Measurements from ENCODE around the gene KMT2D.

KMT2D gene

DNA sequence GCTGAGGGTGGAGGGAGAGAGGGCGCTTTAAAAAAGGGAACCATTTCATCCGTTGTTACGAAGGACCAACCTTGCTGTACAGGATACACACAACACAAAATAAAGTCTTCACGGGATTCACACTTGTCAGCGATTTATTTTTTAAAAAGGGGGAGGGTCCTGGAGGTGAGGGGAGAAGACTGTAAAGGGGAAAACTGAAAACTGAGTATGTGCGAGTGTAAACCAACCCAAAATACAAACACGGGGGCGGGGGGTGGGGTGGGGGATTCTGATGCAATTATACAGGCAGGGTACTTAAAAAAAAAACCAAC is 41.5 kb downstream of the KMT2D start:
- Histone ChIP-seq H3K36me3 (ENCODE audit: control insufficient read depth in 2 of 2, insufficient read depth in 2 of 2, low read length in 2 of 2) (peaks cover 20 to 24% of the 10 kb centered on the region in 2 donors), H3K9me3 (ENCODE audit: control insufficient read depth in 2 of 2, low read length in 2 of 2) (no peaks in the 10 kb centered on the region), H3K4me1 (ENCODE audit: control insufficient read depth in 2 of 2, insufficient read depth in 2 of 2, low read length in 2 of 2) (peaks cover 9 to 16% of the 10 kb centered on the region in 2 donors), H3K27me3 (ENCODE audit: control insufficient read depth in 2 of 2, insufficient read depth in 2 of 2, low read length in 2 of 2) (no peaks in the 10 kb centered on the region), H3K4me3 (ENCODE audit: low read length in 2 of 2) (peak overlapping the region; percentile 89 to 92), H3K9ac (ENCODE audit: low read depth in 1 of 2, low read length in 2 of 2) (peak overlapping the region; percentile 89 to 97), H3K27ac (ENCODE audit: low read depth in 2 of 2, low read length in 2 of 2) (peak overlapping the region; percentile 95 to 96)

DNA sequence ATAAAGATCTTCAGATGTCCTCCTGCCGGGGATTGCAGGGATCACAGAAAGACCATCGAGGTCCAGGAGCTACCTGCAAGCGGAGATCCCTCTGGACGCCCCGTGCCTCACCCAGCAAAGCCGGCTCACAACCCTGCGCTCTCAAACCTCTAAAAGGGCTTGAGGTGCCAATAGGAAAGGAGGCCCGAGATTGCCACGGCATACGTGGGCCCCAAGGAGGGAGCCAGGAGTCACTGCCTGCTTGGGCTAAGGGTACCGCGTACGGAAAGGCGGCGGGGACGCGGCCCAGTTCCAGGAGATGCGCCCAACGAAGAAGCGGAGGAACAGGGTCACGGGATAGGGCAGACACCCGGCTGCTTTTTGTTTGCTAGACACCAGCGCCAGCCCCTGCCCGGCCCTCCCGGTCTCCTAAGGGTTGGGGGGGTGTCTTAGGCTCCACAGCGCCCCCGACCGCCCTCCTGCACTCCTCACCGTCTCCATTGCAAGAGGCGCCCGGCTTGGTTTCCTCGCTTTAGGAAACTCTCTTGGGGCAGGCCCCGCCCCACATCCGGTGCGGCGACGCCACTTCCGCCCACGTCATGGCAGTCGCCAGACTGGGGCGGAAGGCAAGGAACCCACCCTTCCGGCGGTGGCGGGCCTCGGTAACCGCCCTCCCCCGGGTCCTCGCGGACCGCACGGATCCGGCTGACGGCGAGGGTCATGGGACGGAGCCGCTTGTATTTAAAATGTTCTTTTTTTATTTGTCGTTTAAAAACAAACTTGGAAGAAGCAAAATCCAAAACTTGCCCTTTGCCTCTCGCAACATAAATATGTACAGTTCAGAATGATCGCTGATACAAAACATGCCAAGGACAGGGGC is 42.1 kb downstream of the KMT2D start, which contains the start of gene PRKAG1:
Gene PRKAG1 (minus strand): TSS at position 516 of the 859 bp plus-strand sequence. CDS start 36 bp downstream, at position 480.
- Histone ChIP-seq H3K4me1 (ENCODE audit: control insufficient read depth in 2 of 2, insufficient read depth in 2 of 2, low read length in 2 of 2) (peaks cover 9 to 16% of the 10 kb centered on the region in 2 donors), H3K36me3 (ENCODE audit: control insufficient read depth in 2 of 2, insufficient read depth in 2 of 2, low read length in 2 of 2) (peaks cover 17 to 18% of the 10 kb centered on the region in 2 donors), H3K27me3 (ENCODE audit: control insufficient read depth in 2 of 2, insufficient read depth in 2 of 2, low read length in 2 of 2) (no peaks in the 10 kb centered on the region), H3K27ac (ENCODE audit: low read depth in 2 of 2, low read length in 2 of 2) (peak within 1 kb of the TSS; percentile 95 to 96), H3K4me3 (ENCODE audit: low read length in 2 of 2) (peak within 1 kb of the TSS; percentile 89 to 92), H3K9ac (ENCODE audit: low read depth in 1 of 2, low read length in 2 of 2) (peak within 1 kb of the TSS; percentile 97), H3K9me3 (ENCODE audit: control insufficient read depth in 2 of 2, low read length in 2 of 2) (no peaks in the 10 kb centered on the region)

DNA sequence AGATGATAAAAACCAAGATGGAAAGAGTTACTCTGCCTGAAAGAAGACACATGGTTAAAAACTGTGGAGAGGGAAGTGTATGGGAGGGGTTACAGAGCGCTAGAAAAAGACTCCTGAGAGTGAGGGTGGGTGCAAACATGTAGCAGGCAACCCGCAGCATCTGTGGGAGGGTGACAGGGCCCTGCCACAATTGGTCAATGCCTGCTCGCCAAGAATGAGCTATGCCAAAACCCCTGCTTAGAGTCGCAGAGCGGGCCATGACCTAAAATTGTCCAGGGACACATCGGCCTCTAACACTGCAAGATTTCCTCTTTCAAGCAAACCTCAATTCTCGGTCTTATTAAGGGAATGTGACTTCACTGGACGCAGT is 42.7 kb downstream of the KMT2D start:
- H3K9ac ChIP-seq (ENCODE audit: low read depth in 1 of 2, low read length in 2 of 2) = peak overlapping the region; percentile 97
- peaks cover 14 to 17% of the 10 kb centered on the region in 2 donors for H3K36me3 ChIP-seq (ENCODE audit: control insufficient read depth in 2 of 2, insufficient read depth in 2 of 2, low read length in 2 of 2)
- H3K9me3 ChIP-seq (ENCODE audit: control insufficient read depth in 2 of 2, low read length in 2 of 2) = no peaks in the 10 kb centered on the region
- H3K27ac ChIP-seq (ENCODE audit: low read depth in 2 of 2, low read length in 2 of 2) = peak overlapping the region; percentile 95 to 96
- H3K4me3 ChIP-seq (ENCODE audit: low read length in 2 of 2) = peak overlapping the region; percentile 89 to 92
- peaks cover 9 to 16% of the 10 kb centered on the region in 2 donors for H3K4me1 ChIP-seq (ENCODE audit: control insufficient read depth in 2 of 2, insufficient read depth in 2 of 2, low read length in 2 of 2)
- H3K27me3 ChIP-seq (ENCODE audit: control insufficient read depth in 2 of 2, insufficient read depth in 2 of 2, low read length in 2 of 2) = no peaks in the 10 kb centered on the region

DNA sequence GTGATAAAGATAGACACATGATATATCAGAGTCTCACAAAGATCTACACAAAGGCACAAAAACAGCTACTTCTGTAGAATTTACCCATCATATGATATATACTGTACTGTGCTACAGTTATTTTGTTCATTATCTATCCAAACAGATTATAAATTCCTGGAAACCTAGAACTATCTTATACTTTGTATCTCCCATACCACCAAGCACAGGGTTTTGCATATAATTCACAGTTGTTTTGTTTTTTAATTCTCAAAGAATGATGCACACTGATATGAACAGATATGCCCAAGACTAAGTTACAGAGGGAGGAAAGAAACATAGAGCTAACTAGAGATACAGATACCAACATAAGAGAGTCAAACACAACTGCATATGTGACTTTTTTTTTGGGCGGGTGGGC is 45.4 kb downstream of the KMT2D start:
- peaks cover 9 to 16% of the 10 kb centered on the region in 2 donors for H3K4me1 ChIP-seq (ENCODE audit: control insufficient read depth in 2 of 2, insufficient read depth in 2 of 2, low read length in 2 of 2)
- H3K4me3 ChIP-seq (ENCODE audit: low read length in 2 of 2) = no peak overlapping the region
- H3K36me3 ChIP-seq (ENCODE audit: control insufficient read depth in 2 of 2, insufficient read depth in 2 of 2, low read length in 2 of 2) = peaks cover 8 to 21% of the 10 kb centered on the region in 2 donors
- H3K27ac ChIP-seq (ENCODE audit: low read depth in 2 of 2, low read length in 2 of 2) = no peak overlapping the region
- H3K27me3 ChIP-seq (ENCODE audit: control insufficient read depth in 2 of 2, insufficient read depth in 2 of 2, low read length in 2 of 2) = no peaks in the 10 kb centered on the region
- no peak overlapping the region for H3K9ac ChIP-seq (ENCODE audit: low read depth in 1 of 2, low read length in 2 of 2)
- H3K9me3 ChIP-seq (ENCODE audit: control insufficient read depth in 2 of 2, low read length in 2 of 2) = no peaks in the 10 kb centered on the region

DNA sequence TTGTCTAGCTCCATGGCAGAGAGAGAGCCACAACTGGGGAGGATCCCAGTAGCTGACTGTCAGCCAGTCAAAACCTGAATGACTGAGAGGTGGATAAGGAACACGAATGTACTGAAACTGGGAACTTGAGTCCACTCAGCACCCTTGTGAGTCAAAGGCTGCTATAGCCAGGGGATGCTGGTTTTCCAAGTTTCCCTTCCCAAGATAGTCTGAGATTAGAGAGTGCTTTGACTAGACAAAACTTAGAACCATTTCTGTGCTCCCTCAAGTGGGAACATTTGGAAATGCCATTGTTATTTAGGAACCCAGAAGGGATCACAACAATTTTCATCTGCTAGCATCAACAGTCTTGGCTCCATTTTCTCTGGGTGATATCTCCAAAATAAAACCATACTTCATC is 46.0 kb downstream of the KMT2D start:
- Histone ChIP-seq H3K4me1 (ENCODE audit: control insufficient read depth in 2 of 2, insufficient read depth in 2 of 2, low read length in 2 of 2) (peaks cover 9 to 16% of the 10 kb centered on the region in 2 donors), H3K9me3 (ENCODE audit: control insufficient read depth in 2 of 2, low read length in 2 of 2) (no peaks in the 10 kb centered on the region), H3K9ac (ENCODE audit: low read depth in 1 of 2, low read length in 2 of 2) (no peak overlapping the region), H3K27me3 (ENCODE audit: control insufficient read depth in 2 of 2, insufficient read depth in 2 of 2, low read length in 2 of 2) (no peaks in the 10 kb centered on the region), H3K4me3 (ENCODE audit: low read length in 2 of 2) (no peak overlapping the region), H3K27ac (ENCODE audit: low read depth in 2 of 2, low read length in 2 of 2) (no peak overlapping the region), H3K36me3 (ENCODE audit: control insufficient read depth in 2 of 2, insufficient read depth in 2 of 2, low read length in 2 of 2) (peaks cover 8 to 23% of the 10 kb centered on the region in 2 donors)

DNA sequence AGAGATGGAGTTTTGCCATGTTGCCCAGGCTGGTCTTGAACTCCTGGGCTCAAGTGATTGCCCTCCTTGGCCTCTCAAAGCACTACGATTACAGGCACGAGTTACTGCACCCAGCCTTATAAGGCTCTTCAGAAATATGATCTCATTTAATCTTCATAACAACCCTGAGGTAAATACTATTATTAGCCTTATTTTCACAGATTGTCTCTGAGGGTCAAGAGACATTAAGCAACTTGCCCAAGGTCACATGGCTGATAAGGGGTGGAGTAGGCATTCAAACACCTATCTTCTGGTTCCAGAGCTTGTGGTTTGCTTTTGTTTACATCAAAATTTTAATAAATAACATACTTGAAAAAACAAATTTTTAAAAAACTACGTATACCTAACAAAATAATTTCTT is 47.2 kb downstream of the KMT2D start:
- no peak overlapping the region for H3K27ac ChIP-seq (ENCODE audit: low read depth in 2 of 2, low read length in 2 of 2)
- H3K9me3 ChIP-seq (ENCODE audit: control insufficient read depth in 2 of 2, low read length in 2 of 2) = no peaks in the 10 kb centered on the region
- H3K4me3 ChIP-seq (ENCODE audit: low read length in 2 of 2) = no peak overlapping the region
- H3K9ac ChIP-seq (ENCODE audit: low read depth in 1 of 2, low read length in 2 of 2) = no peak overlapping the region
- no peaks in the 10 kb centered on the region for H3K27me3 ChIP-seq (ENCODE audit: control insufficient read depth in 2 of 2, insufficient read depth in 2 of 2, low read length in 2 of 2)
- peaks cover 9 to 14% of the 10 kb centered on the region in 2 donors for H3K4me1 ChIP-seq (ENCODE audit: control insufficient read depth in 2 of 2, insufficient read depth in 2 of 2, low read length in 2 of 2)
- H3K36me3 ChIP-seq (ENCODE audit: control insufficient read depth in 2 of 2, insufficient read depth in 2 of 2, low read length in 2 of 2) = peaks cover 8 to 23% of the 10 kb centered on the region in 2 donors

DNA sequence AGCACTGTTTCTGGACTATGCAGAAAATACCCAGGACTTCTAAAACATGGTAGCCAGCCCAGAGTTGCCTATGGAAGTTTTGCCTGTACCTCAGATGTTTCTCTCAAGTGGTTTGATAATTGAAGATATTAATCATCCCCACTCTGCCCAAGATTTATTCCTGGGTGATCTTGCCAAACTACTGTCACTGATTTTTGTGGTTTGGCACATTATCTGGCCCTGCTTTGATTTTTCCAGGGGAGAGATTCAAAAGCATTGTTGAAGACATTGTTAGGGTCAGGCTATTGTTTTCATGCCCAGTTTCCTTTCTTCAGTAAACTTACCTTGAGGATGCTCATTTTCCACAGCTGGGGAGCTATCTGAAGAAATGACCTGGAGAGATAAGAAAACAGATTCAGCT is 47.9 kb downstream of the KMT2D start:
- Histone ChIP-seq H3K27me3 (ENCODE audit: control insufficient read depth in 2 of 2, insufficient read depth in 2 of 2, low read length in 2 of 2) (no peaks in the 10 kb centered on the region), H3K27ac (ENCODE audit: low read depth in 2 of 2, low read length in 2 of 2) (no peak overlapping the region), H3K4me3 (ENCODE audit: low read length in 2 of 2) (no peak overlapping the region), H3K4me1 (ENCODE audit: control insufficient read depth in 2 of 2, insufficient read depth in 2 of 2, low read length in 2 of 2) (peaks cover 3 to 8% of the 10 kb centered on the region in 2 donors), H3K36me3 (ENCODE audit: control insufficient read depth in 2 of 2, insufficient read depth in 2 of 2, low read length in 2 of 2) (peaks cover 8 to 23% of the 10 kb centered on the region in 2 donors), H3K9me3 (ENCODE audit: control insufficient read depth in 2 of 2, low read length in 2 of 2) (no peaks in the 10 kb centered on the region), H3K9ac (ENCODE audit: low read depth in 1 of 2, low read length in 2 of 2) (no peak overlapping the region)
